Transverse colon (tissue), 4 donors: ENCODE measurements around the gene CTXND2. TPM values are rescaled to one million over a fixed set of nuclear protein-coding genes. Genes with fewer than 3 reads are reported as not detected.
"Not testable (repeated sequence)": the region's sequence is repeated elsewhere in the genome, so short reads cannot be mapped to it uniquely, and the experiment has no call there.

Experiments used
- DNase-seq: peaks from one replicate; pipeline ENCODE4 v3.0.0-alpha.2; 2019
- H3K27ac ChIP-seq, 4 donors: fragments of 200-600 bp; sonication (generic); 2 replicates each; pipeline ENCODE4 v1.5.1; 2016 to 2018; ENCODE audit warnings: inconsistent platforms in 4 of 4
- H3K27me3 ChIP-seq: fragments of 200-600 bp; sonication (generic); 2 replicates; pipeline ENCODE4 v1.5.1; 2017; ENCODE audit warnings: inconsistent platforms
- H3K36me3 ChIP-seq, 4 donors: fragments of 200-600 bp; sonication (generic); 2 replicates each; pipeline ENCODE4 v1.5.1; 2017 to 2019; ENCODE audit warnings: inconsistent platforms in 4 of 4
- H3K4me1 ChIP-seq, 4 donors: fragments of 200-600 bp; sonication (generic); 2 replicates each; pipeline ENCODE4 v1.5.1; 2017 to 2020; ENCODE audit warnings: inconsistent platforms in 4 of 4
- H3K4me3 ChIP-seq, 4 donors: fragments of 200-600 bp; sonication (generic); 1 replicate in 1 of 4; 2 replicates in 3 of 4; pipeline versions ENCODE4 v1.5.1 to v1.6.1; 2017 to 2019; ENCODE audit warnings: inconsistent platforms in 4 of 4
- H3K9me3 ChIP-seq, 2 donors: fragments of 200-600 bp; sonication (generic); 2 replicates each; pipeline ENCODE4 v1.5.1; 2017 to 2019; ENCODE audit warnings: inconsistent platforms in 2 of 2
- CTCF ChIP-seq, 5 experiments: fragments of 200-600 bp in 3 of 5; fragments of 450-650 bp in 2 of 5; sonication (generic) in 3 of 5; IDR thresholded peaks; 1 replicate in 2 of 5; 2 replicates in 3 of 5; pipeline ENCODE4 v1.5.1; 2016 to 2017; ENCODE audit warnings: antibody characterized with exemption in 5 of 5, inconsistent platforms in 3 of 5, mild to moderate bottlenecking in 2 of 5, moderate library complexity in 1 of 5
- EP300 ChIP-seq: sonication (generic); formaldehyde crosslinking; IDR thresholded peaks from one replicate; pipeline ENCODE4 v1.6.1; 2017; ENCODE audit warnings: antibody characterized with exemption, low read depth
- POLR2A ChIP-seq: fragments of 450-650 bp; IDR thresholded peaks from one replicate; pipeline ENCODE4 v1.6.1; 2016; ENCODE audit warnings: antibody characterized with exemption, mild to moderate bottlenecking, moderate library complexity
- POLR2AphosphoS5 ChIP-seq, 3 donors: sonication (generic); formaldehyde crosslinking; IDR thresholded peaks; one replicate each; pipeline ENCODE4 v1.6.1; 2016; ENCODE audit warnings: antibody characterized with exemption in 3 of 3
- WGBS, 2 donors: methylation state at CpG; one replicate each; pipeline ENCODE4 v1.1.5; 2018; ENCODE audit warnings: low coverage in 1 of 2; 5-methylcytosine and 5-hydroxymethylcytosine counted together
- in situ Hi-C, 4 donors: fragments of 200-750 bp; cut with MboI; loops; one replicate each; pipeline versions ENCODE4 v1.15.0 to v1.15.1; 2017; ENCODE audit warnings: low sequenced_read_pairs in 3 of 4, low pct_ligation_motif_present in 1 of 4, low pct_unique_long_range_greater_than_20kb in 1 of 4
- intact Hi-C: fragments of 100-400 bp; cut with DNase I; formaldehyde crosslinking; loops from one replicate; pipeline ENCODE4 v1.15.1; 2023; ENCODE audit warnings: low total_unique reads
- total RNA-seq, 4 donors: library from RNA; depleted of rRNA; stranded (reverse); fragments of >200 nt; gene quantifications; one replicate each; pipeline ENCODE4 v1.1.0, GENCODE V29; 2016

The CTXND2 gene
- total RNA-seq, 4 donors from 2014 or later = not detected

DNA sequence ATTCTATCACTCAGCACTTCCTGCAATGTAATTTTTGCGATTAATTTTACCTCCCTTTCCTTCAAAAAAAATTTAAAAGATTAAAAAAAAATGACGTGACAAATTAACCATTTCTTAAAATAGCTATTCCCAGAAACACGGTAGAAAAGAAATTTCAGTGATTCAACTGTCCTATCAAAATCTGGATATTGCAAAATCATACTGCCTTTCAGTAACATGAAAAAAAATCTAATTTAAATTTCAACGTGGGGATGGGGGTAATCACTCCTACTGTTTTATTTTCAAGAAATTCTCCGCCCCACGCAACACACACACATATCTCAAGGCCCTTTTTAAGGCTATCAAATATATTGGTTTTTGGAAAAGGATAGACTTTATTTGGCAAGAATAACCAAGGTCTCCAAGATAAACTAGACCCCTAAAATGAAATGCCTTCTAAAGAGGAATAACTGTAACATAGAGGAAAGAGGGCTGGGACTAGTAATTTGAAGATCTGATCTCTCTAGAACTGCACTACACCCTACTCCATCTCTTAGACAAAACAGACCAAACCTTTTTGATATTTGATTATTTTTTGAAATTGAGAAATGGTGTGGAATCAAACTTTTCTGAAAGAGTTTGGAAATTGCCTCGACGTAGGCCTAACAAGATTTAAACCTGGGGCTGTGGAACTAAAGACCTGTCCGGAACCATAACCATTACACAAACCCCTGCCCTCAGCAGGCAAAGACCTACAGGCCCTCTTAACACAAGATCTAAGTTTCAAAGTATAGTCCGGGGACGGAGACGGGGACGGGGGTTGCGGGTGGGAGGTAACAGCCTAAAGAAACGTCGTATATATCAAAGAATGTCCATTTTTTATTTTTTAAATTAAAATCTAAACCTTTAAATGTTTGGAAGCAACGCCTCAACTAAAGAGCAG is 11.5 kb upstream of the CTXND2 start:
- H3K27me3 ChIP-seq = no peaks in the 10 kb centered on the region
- intact Hi-C loops = no loop called here
- peak overlapping the region; percentile 76 to 99 (median 94) for H3K4me3 ChIP-seq
- H3K36me3 ChIP-seq = no peaks in the 10 kb centered on the region
- peak; percentile 17 for DNase-seq
- WGBS, 2 donors = 10% methylated on average over 17 of the region's 17 CpGs
- H3K9me3 ChIP-seq = no peaks in the 10 kb centered on the region
- in situ Hi-C loops = no loop called here
- H3K4me1 ChIP-seq = peaks cover 0 to 25% (median 23%) of the 10 kb centered on the region in 4 donors
- H3K27ac ChIP-seq = peak overlapping the region; percentile 96 to 99 (median 97)
- TF ChIP-seq EP300 (no peak), POLR2A (no peak), CTCF (IDR thresholded peaks at IDR 0.05) (no peak), POLR2AphosphoS5 (IDR thresholded peaks at IDR 0.05) (no peak)

GRCh38 chr1:150876119-150876454 is 10.8 kb upstream of the CTXND2 start:
- DNase-seq = no peak
- Histone ChIP-seq H3K9me3 (no peaks in the 10 kb centered on the region), H3K27ac (peak overlapping the region; percentile 96 to 99 (median 97)), H3K4me3 (peak overlapping the region; percentile 76 to 99 (median 94)), H3K36me3 (no peaks in the 10 kb centered on the region), H3K4me1 (peaks cover 0 to 25% (median 23%) of the 10 kb centered on the region in 4 donors), H3K27me3 (no peaks in the 10 kb centered on the region)
- intact Hi-C loops = no loop called here
- 0% methylated on average over 13 of the region's 23 CpGs; no CpG with 5 or more reads in 1 of the 2 donors for WGBS, 2 donors
- TF ChIP-seq POLR2A (no peak), POLR2AphosphoS5 (IDR thresholded peaks at IDR 0.05) (no peak), CTCF (IDR thresholded peaks at IDR 0.05) (no peak), EP300 (no peak)
- in situ Hi-C loops = no loop called here

- intact Hi-C loops, DNase-seq, H3K27ac ChIP-seq, in situ Hi-C loops, H3K4me3 ChIP-seq, H3K9me3 ChIP-seq, H3K27me3 ChIP-seq, H3K36me3 ChIP-seq: not testable (repeated sequence)
- peaks cover 0 to 25% (median 21%) of the 10 kb centered on the region in 4 donors for H3K4me1 ChIP-seq
- WGBS, 2 donors = 83 to 100% methylated on average over 1 to 2 of the region's 2 CpGs
Measured at GRCh38 chr1:150878931-150879330, 8.0 kb upstream of the CTXND2 start.

- Histone ChIP-seq H3K27me3 (no peaks in the 10 kb centered on the region), H3K4me3 (no peak overlapping the region), H3K36me3 (no peaks in the 10 kb centered on the region), H3K27ac (peak overlapping the region; percentile 6 to 52 (median 14)), H3K9me3 (no peaks in the 10 kb centered on the region), H3K4me1 (peaks cover 0 to 7% (median 3%) of the 10 kb centered on the region in 4 donors)
- TF ChIP-seq CTCF (IDR thresholded peaks at IDR 0.05) (no peak), POLR2AphosphoS5 (IDR thresholded peaks at IDR 0.05) (peak in 2 of 3 donors; percentile 10 to 46)
- DNase-seq = no peak
- WGBS, 2 donors = 61 to 84% methylated on average over 2 of the region's 2 CpGs
- intact Hi-C loops (no loop called here), in situ Hi-C loops (no loop called here)
Measured at GRCh38 chr1:150881331-150882070, 5.4 kb upstream of the CTXND2 start.

GRCh38 chr1:150883121-150883520 is 3.8 kb upstream of the CTXND2 start:
- DNase-seq, H3K4me3 ChIP-seq, in situ Hi-C loops, H3K27me3 ChIP-seq, H3K4me1 ChIP-seq, H3K36me3 ChIP-seq, H3K9me3 ChIP-seq, H3K27ac ChIP-seq, intact Hi-C loops: not testable (repeated sequence)
- 81 to 89% methylated on average over 5 of the region's 5 CpGs for WGBS, 2 donors
